GM03348 (cell line): ENCODE data around the gene UBE2L5.

Source experiments
- DNase-seq: peaks from one replicate; pipeline ENCODE4 v3.0.0; 2012; ENCODE audit warnings: low spot score

UBE2L5 gene

DNA sequence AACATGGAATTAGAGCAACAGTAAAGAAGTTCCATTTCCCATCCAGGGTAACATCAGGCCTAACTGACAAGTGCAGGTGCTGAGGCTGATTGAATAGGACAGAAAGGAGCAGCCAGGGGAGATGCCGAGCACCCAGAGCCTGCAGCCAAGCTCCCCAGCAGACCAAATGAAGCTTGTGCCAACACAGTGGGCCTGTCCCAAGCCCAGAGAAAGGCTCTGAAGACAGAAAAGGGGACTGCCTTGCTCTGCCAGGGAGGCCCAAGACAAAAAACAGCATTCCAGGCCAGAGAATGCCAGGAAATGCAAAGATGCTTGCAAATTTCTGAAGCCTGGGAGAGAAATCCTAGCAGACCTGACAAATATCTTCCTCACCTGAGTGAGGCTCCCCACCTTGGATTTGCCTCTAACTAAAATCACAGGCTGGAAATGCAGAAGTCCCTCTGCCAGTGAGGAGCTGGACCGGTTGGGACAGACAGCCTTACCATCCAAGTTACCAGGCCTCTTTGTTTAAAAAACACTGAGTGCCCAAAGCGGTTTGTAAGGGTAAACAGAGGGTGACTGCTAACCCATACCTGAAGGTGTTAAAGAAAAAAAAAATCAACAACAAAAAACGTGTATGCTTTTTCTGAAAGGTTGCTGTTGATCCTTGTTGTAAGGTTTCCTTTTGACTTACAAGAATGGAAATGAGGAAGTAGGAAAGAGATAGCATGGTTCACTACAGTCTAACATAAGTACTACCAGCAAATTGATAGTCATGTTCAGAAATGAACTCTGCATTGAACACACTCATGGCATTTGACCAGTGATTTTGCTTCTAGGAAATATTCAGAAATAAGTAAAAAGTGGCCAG lies 55.3 kb downstream of the UBE2L5 start:
- DNase-seq = no peak
